ENCODE measurements around the gene DNAH3. TPM values are rescaled to one million over a fixed set of nuclear protein-coding genes. Genes with fewer than 3 reads are reported as not detected.

DNAH3 gene
- total and polyA plus RNA-seq, 2 experiments from 2014 or later = 0.70 to 1.3 TPM

DNA sequence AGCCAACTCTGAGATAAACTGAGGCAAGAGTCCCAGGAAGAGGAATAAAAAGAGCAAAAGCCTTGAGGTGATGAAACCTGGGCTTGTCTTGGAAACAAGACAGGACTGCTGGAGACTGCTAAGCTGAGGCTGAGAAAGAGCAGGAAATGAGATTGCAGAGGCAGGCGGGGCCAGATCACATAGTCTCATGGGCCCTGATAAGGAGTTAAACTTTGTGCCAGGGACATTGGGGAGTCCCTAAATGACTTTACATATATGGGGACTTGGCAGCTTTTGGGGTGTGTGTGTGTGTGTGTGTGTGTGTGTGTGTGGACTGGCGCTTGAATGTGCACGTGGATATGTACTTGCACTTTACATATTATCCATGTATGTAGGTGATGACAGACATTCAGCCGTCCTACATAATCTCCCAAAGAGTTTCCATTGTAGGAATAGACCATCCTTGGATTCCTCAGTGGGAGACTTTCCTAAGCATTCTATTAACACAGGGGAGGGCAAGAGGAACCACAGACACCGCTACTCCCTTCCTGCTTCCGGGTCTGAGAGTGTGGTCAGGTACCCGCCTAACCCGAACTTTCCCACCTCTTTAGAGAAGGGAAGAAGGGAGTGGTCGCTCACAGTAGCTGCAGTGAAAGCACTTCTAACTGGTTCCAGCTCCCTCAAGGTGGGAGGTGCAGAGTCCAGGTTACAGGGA, 127.0 kb downstream of the DNAH3 start:
- Histone ChIP-seq H3K4me1 (ENCODE audit: insufficient read depth) (no peaks in the 10 kb centered on the region), H3K36me3 (ENCODE audit: insufficient read depth) (no peaks in the 10 kb centered on the region), H3K4me3 (no peak overlapping the region), H3K27ac (ENCODE audit: low read depth) (no peak overlapping the region), H3K79me2 (replicated peaks; ENCODE audit: insufficient read depth) (no peaks in the 10 kb centered on the region), H2AFZ (peak overlapping the region; percentile 47; the same call in 1 of the 2 replicates), H3K4me2 (no peak overlapping the region), H3K9me2 (ENCODE audit: insufficient read depth) (0 out of 2 replicates have a peak, but pooled peaks cover 3% of the 10 kb centered on the region), H3F3A (replicated peaks; ENCODE audit: low read depth) (no peaks in the 10 kb centered on the region), H3K27me3 (ENCODE audit: insufficient read depth) (no peaks in the 10 kb centered on the region), H4K20me1 (replicated peaks; ENCODE audit: insufficient read depth) (no peaks in the 10 kb centered on the region)
- H3K27ac Mint-ChIP-seq = no peak overlapping the region
- DNase-seq (ENCODE audit: low spot score) = no peak
- H3K36me3 Mint-ChIP-seq (ENCODE audit: low read depth) = no peaks in the 10 kb centered on the region
- H3K4me3 Mint-ChIP-seq = no peak overlapping the region
- ATAC-seq = no peak
- no peaks in the 10 kb centered on the region for H3K27me3 Mint-ChIP-seq (ENCODE audit: insufficient read depth, low read depth, poor library complexity)
- no peaks in the 10 kb centered on the region; the same call in 2 of the 3 replicates for H3K9me3 Mint-ChIP-seq
- H3K4me1 Mint-ChIP-seq = no peaks in the 10 kb centered on the region
- TF ChIP-seq, protein P1, sequence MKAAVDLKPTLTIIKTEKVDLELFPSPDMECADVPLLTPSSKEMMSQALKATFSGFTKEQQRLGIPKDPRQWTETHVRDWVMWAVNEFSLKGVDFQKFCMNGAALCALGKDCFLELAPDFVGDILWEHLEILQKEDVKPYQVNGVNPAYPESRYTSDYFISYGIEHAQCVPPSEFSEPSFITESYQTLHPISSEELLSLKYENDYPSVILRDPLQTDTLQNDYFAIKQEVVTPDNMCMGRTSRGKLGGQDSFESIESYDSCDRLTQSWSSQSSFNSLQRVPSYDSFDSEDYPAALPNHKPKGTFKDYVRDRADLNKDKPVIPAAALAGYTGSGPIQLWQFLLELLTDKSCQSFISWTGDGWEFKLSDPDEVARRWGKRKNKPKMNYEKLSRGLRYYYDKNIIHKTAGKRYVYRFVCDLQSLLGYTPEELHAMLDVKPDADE (IDR thresholded peaks at IDR 0.05) = no peak
- TF ChIP-seq, protein P2, sequence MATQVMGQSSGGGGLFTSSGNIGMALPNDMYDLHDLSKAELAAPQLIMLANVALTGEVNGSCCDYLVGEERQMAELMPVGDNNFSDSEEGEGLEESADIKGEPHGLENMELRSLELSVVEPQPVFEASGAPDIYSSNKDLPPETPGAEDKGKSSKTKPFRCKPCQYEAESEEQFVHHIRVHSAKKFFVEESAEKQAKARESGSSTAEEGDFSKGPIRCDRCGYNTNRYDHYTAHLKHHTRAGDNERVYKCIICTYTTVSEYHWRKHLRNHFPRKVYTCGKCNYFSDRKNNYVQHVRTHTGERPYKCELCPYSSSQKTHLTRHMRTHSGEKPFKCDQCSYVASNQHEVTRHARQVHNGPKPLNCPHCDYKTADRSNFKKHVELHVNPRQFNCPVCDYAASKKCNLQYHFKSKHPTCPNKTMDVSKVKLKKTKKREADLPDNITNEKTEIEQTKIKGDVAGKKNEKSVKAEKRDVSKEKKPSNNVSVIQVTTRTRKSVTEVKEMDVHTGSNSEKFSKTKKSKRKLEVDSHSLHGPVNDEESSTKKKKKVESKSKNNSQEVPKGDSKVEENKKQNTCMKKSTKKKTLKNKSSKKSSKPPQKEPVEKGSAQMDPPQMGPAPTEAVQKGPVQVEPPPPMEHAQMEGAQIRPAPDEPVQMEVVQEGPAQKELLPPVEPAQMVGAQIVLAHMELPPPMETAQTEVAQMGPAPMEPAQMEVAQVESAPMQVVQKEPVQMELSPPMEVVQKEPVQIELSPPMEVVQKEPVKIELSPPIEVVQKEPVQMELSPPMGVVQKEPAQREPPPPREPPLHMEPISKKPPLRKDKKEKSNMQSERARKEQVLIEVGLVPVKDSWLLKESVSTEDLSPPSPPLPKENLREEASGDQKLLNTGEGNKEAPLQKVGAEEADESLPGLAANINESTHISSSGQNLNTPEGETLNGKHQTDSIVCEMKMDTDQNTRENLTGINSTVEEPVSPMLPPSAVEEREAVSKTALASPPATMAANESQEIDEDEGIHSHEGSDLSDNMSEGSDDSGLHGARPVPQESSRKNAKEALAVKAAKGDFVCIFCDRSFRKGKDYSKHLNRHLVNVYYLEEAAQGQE (IDR thresholded peaks at IDR 0.05; ENCODE audit: unreplicated experiment) = no peak
- TF ChIP-seq CREB1 (CRISPR knock-in tag; IDR thresholded peaks at IDR 0.05; ENCODE audit: low read depth) = no peak
- no peak for TF ChIP-seq EZH2 (IDR thresholded peaks at IDR 0.05; ENCODE audit: low read depth, unreplicated experiment)
- TF ChIP-seq JUNB (IDR thresholded peaks at IDR 0.05; ENCODE audit: unreplicated experiment) = no peak
- no peak for TF ChIP-seq EZH2phosphoT487 (IDR thresholded peaks at IDR 0.05; ENCODE audit: unreplicated experiment)
- no peak for TF ChIP-seq ZNF331 (CRISPR knock-in tag; IDR thresholded peaks at IDR 0.05; ENCODE audit: low read depth)
- TF ChIP-seq, protein P3, sequence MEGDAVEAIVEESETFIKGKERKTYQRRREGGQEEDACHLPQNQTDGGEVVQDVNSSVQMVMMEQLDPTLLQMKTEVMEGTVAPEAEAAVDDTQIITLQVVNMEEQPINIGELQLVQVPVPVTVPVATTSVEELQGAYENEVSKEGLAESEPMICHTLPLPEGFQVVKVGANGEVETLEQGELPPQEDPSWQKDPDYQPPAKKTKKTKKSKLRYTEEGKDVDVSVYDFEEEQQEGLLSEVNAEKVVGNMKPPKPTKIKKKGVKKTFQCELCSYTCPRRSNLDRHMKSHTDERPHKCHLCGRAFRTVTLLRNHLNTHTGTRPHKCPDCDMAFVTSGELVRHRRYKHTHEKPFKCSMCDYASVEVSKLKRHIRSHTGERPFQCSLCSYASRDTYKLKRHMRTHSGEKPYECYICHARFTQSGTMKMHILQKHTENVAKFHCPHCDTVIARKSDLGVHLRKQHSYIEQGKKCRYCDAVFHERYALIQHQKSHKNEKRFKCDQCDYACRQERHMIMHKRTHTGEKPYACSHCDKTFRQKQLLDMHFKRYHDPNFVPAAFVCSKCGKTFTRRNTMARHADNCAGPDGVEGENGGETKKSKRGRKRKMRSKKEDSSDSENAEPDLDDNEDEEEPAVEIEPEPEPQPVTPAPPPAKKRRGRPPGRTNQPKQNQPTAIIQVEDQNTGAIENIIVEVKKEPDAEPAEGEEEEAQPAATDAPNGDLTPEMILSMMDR (conservative IDR thresholded peaks at IDR 0.05; ENCODE audit: low read depth in 2 of 2) = no peak
- TF ChIP-seq POLR2AphosphoS5 (IDR thresholded peaks at IDR 0.05; ENCODE audit: low read depth) = no peak
- no peak for TF ChIP-seq NANOG (IDR thresholded peaks at IDR 0.05; ENCODE audit: borderline replicate concordance)
- TF ChIP-seq, protein P4, sequence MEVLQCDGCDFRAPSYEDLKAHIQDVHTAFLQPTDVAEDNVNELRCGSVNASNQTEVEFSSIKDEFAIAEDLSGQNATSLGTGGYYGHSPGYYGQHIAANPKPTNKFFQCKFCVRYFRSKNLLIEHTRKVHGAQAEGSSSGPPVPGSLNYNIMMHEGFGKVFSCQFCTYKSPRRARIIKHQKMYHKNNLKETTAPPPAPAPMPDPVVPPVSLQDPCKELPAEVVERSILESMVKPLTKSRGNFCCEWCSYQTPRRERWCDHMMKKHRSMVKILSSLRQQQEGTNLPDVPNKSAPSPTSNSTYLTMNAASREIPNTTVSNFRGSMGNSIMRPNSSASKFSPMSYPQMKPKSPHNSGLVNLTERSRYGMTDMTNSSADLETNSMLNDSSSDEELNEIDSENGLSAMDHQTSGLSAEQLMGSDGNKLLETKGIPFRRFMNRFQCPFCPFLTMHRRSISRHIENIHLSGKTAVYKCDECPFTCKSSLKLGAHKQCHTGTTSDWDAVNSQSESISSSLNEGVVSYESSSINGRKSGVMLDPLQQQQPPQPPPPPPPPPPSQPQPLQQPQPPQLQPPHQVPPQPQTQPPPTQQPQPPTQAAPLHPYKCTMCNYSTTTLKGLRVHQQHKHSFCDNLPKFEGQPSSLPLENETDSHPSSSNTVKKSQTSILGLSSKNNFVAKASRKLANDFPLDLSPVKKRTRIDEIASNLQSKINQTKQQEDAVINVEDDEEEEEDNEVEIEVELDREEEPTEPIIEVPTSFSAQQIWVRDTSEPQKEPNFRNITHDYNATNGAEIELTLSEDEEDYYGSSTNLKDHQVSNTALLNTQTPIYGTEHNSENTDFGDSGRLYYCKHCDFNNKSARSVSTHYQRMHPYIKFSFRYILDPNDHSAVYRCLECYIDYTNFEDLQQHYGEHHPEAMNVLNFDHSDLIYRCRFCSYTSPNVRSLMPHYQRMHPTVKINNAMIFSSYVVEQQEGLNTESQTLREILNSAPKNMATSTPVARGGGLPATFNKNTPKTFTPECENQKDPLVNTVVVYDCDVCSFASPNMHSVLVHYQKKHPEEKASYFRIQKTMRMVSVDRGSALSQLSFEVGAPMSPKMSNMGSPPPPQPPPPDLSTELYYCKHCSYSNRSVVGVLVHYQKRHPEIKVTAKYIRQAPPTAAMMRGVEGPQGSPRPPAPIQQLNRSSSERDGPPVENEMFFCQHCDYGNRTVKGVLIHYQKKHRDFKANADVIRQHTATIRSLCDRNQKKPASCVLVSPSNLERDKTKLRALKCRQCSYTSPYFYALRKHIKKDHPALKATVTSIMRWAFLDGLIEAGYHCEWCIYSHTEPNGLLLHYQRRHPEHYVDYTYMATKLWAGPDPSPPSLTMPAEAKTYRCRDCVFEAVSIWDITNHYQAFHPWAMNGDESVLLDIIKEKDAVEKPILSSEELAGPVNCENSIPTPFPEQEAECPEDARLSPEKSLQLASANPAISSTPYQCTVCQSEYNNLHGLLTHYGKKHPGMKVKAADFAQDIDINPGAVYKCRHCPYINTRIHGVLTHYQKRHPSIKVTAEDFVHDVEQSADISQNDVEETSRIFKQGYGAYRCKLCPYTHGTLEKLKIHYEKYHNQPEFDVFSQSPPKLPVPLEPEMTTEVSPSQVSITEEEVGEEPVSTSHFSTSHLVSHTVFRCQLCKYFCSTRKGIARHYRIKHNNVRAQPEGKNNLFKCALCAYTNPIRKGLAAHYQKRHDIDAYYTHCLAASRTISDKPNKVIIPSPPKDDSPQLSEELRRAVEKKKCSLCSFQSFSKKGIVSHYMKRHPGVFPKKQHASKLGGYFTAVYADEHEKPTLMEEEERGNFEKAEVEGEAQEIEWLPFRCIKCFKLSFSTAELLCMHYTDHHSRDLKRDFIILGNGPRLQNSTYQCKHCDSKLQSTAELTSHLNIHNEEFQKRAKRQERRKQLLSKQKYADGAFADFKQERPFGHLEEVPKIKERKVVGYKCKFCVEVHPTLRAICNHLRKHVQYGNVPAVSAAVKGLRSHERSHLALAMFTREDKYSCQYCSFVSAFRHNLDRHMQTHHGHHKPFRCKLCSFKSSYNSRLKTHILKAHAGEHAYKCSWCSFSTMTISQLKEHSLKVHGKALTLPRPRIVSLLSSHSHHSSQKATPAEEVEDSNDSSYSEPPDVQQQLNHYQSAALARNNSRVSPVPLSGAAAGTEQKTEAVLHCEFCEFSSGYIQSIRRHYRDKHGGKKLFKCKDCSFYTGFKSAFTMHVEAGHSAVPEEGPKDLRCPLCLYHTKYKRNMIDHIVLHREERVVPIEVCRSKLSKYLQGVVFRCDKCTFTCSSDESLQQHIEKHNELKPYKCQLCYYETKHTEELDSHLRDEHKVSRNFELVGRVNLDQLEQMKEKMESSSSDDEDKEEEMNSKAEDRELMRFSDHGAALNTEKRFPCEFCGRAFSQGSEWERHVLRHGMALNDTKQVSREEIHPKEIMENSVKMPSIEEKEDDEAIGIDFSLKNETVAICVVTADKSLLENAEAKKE (CRISPR knock-in tag; IDR thresholded peaks at IDR 0.05) = no peak
- TF ChIP-seq ZNF114 (CRISPR knock-in tag; IDR thresholded peaks at IDR 0.05) = no peak
- no peak for TF ChIP-seq STAT1 (IDR thresholded peaks at IDR 0.05; ENCODE audit: unreplicated experiment)

Data from GM23338 (cell line).